Measurements from ENCODE around the gene IFITM2. TPM values are rescaled to one million over a fixed set of nuclear protein-coding genes. Genes with fewer than 3 reads are reported as not detected.
"Not testable (repeated sequence)": the region's sequence is repeated elsewhere in the genome, so short reads cannot be mapped to it uniquely, and the experiment has no call there.

The IFITM2 gene
- total and polyA plus RNA-seq, 2 donors: 305 to 467 TPM

GRCh38 chr11:317668-318404 is 10.2 kb downstream of the IFITM2 start:
- not testable (repeated sequence) for DNase-seq (ENCODE audit: low read depth in 6 of 9, low spot score in 9 of 9); H3K4me3 ChIP-seq (ENCODE audit: low read length in 2 of 2); H3K9me3 ChIP-seq (ENCODE audit: control insufficient read depth in 2 of 2, insufficient read depth in 1 of 2, low read length in 1 of 2); H3K36me3 ChIP-seq (ENCODE audit: control insufficient read depth in 2 of 2, insufficient read depth in 2 of 2, low read length in 1 of 2)
- 57% methylated on average over 17 of the region's 30 CpGs for WGBS
- peaks cover 26 to 52% of the 10 kb centered on the region in 2 donors for H3K4me1 ChIP-seq (ENCODE audit: control insufficient read depth in 2 of 2, insufficient read depth in 2 of 2, low read length in 2 of 2)
- peaks cover 4 to 32% of the 10 kb centered on the region in 2 donors for H3K27me3 ChIP-seq (ENCODE audit: control insufficient read depth in 2 of 2, insufficient read depth in 1 of 2, low read length in 1 of 2)
- peak overlapping the region in 1 of 2 donors; percentile 23 for H3K27ac ChIP-seq (ENCODE audit: low read depth in 1 of 2, low read length in 1 of 2)

- not testable (repeated sequence) for H3K9me3 ChIP-seq (ENCODE audit: control insufficient read depth in 2 of 2, insufficient read depth in 1 of 2, low read length in 1 of 2); H3K36me3 ChIP-seq (ENCODE audit: control insufficient read depth in 2 of 2, insufficient read depth in 2 of 2, low read length in 1 of 2); DNase-seq (ENCODE audit: low read depth in 6 of 9, low spot score in 9 of 9)
- Histone ChIP-seq H3K4me1 (ENCODE audit: control insufficient read depth in 2 of 2, insufficient read depth in 2 of 2, low read length in 2 of 2) (peaks cover 20 to 45% of the 10 kb centered on the region in 2 donors), H3K27me3 (ENCODE audit: control insufficient read depth in 2 of 2, insufficient read depth in 1 of 2, low read length in 1 of 2) (peaks cover 4 to 32% of the 10 kb centered on the region in 2 donors), H3K27ac (ENCODE audit: low read depth in 1 of 2, low read length in 1 of 2) (peak overlapping the region in 1 of 2 donors; percentile 77), H3K4me3 (ENCODE audit: low read length in 2 of 2) (peak overlapping the region; percentile 44)
- under 1% methylated on average over 16 of the region's 79 CpGs for whole genome bisulfite sequencing
These were observed 10.9 kb downstream of the IFITM2 start for GRCh38 chr11:318405-319120.

GRCh38 chr11:319121-319887 is 11.7 kb downstream of the IFITM2 start:
- Histone ChIP-seq H3K27me3 (ENCODE audit: control insufficient read depth in 2 of 2, insufficient read depth in 1 of 2, low read length in 1 of 2) (peaks cover 4 to 32% of the 10 kb centered on the region in 2 donors), H3K4me1 (ENCODE audit: control insufficient read depth in 2 of 2, insufficient read depth in 2 of 2, low read length in 2 of 2) (peaks cover 13 to 43% of the 10 kb centered on the region in 2 donors), H3K27ac (ENCODE audit: low read depth in 1 of 2, low read length in 1 of 2) (peak overlapping the region; percentile 41 to 65), H3K4me3 (ENCODE audit: low read length in 2 of 2) (peak overlapping the region; percentile 44)
- WGBS: 54% methylated on average over 19 of the region's 29 CpGs
- DNase-seq (ENCODE audit: low read depth in 6 of 9, low spot score in 9 of 9); H3K36me3 ChIP-seq (ENCODE audit: control insufficient read depth in 2 of 2, insufficient read depth in 2 of 2, low read length in 1 of 2); H3K9me3 ChIP-seq (ENCODE audit: control insufficient read depth in 2 of 2, insufficient read depth in 1 of 2, low read length in 1 of 2): not testable (repeated sequence)

- peaks cover 13 to 45% of the 10 kb centered on the region in 2 donors for H3K4me1 ChIP-seq (ENCODE audit: control insufficient read depth in 2 of 2, insufficient read depth in 2 of 2, low read length in 2 of 2)
- peaks cover 4 to 31% of the 10 kb centered on the region in 2 donors for H3K27me3 ChIP-seq (ENCODE audit: control insufficient read depth in 2 of 2, insufficient read depth in 1 of 2, low read length in 1 of 2)
- H3K4me3 ChIP-seq (ENCODE audit: low read length in 2 of 2): peak overlapping the region; percentile 44
- H3K27ac ChIP-seq (ENCODE audit: low read depth in 1 of 2, low read length in 1 of 2): peak overlapping the region in 1 of 2 donors; percentile 41
- H3K9me3 ChIP-seq (ENCODE audit: control insufficient read depth in 2 of 2, insufficient read depth in 1 of 2, low read length in 1 of 2); H3K36me3 ChIP-seq (ENCODE audit: control insufficient read depth in 2 of 2, insufficient read depth in 2 of 2, low read length in 1 of 2); DNase-seq (ENCODE audit: low read depth in 6 of 9, low spot score in 9 of 9): not testable (repeated sequence)
- WGBS: 43% methylated on average over 9 of the region's 10 CpGs
These were observed 12.3 kb downstream of the IFITM2 start for GRCh38 chr11:319888-320273.

GRCh38 chr11:324156-324555 is 16.5 kb downstream of the IFITM2 start:
- Histone ChIP-seq H3K9me3 (ENCODE audit: control insufficient read depth in 2 of 2, insufficient read depth in 1 of 2, low read length in 1 of 2) (peaks cover 0 to 4% of the 10 kb centered on the region in 2 donors), H3K27me3 (ENCODE audit: control insufficient read depth in 2 of 2, insufficient read depth in 1 of 2, low read length in 1 of 2) (peaks cover 0 to 2% of the 10 kb centered on the region in 2 donors), H3K4me1 (ENCODE audit: control insufficient read depth in 2 of 2, insufficient read depth in 2 of 2, low read length in 2 of 2) (peaks cover 16 to 51% of the 10 kb centered on the region in 2 donors), H3K36me3 (ENCODE audit: control insufficient read depth in 2 of 2, insufficient read depth in 2 of 2, low read length in 1 of 2) (peaks cover 0 to 2% of the 10 kb centered on the region in 2 donors), H3K27ac (ENCODE audit: low read depth in 1 of 2, low read length in 1 of 2) (peak overlapping the region in 1 of 2 donors; percentile 55), H3K4me3 (ENCODE audit: low read length in 2 of 2) (no peak overlapping the region)
- 88% methylated on average over 11 of the region's 11 CpGs for WGBS
- DNase-seq (ENCODE audit: low read depth in 6 of 9, low spot score in 9 of 9): peak in 1 of 9 donors; percentile 41

- peak in 1 of 9 donors; percentile 24 for DNase-seq (ENCODE audit: low read depth in 6 of 9, low spot score in 9 of 9)
- H3K4me3 ChIP-seq (ENCODE audit: low read length in 2 of 2); H3K9me3 ChIP-seq (ENCODE audit: control insufficient read depth in 2 of 2, insufficient read depth in 1 of 2, low read length in 1 of 2); H3K36me3 ChIP-seq (ENCODE audit: control insufficient read depth in 2 of 2, insufficient read depth in 2 of 2, low read length in 1 of 2); H3K27me3 ChIP-seq (ENCODE audit: control insufficient read depth in 2 of 2, insufficient read depth in 1 of 2, low read length in 1 of 2): not testable (repeated sequence)
- peak overlapping the region in 1 of 2 donors; percentile 55 for H3K27ac ChIP-seq (ENCODE audit: low read depth in 1 of 2, low read length in 1 of 2)
- peaks cover 17 to 53% of the 10 kb centered on the region in 2 donors for H3K4me1 ChIP-seq (ENCODE audit: control insufficient read depth in 2 of 2, insufficient read depth in 2 of 2, low read length in 2 of 2)
- 86% methylated on average over 30 of the region's 34 CpGs for WGBS
These were observed 17.2 kb downstream of the IFITM2 start for GRCh38 chr11:324593-325517.

GRCh38 chr11:325796-326591 is 18.4 kb downstream of the IFITM2 start:
- H3K9me3 ChIP-seq (ENCODE audit: control insufficient read depth in 2 of 2, insufficient read depth in 1 of 2, low read length in 1 of 2): peaks cover 0 to 19% of the 10 kb centered on the region in 2 donors
- WGBS: 88% methylated on average over 30 of the region's 30 CpGs
- H3K27ac ChIP-seq (ENCODE audit: low read depth in 1 of 2, low read length in 1 of 2): peak overlapping the region; percentile 91 to 94
- peaks cover 0 to 2% of the 10 kb centered on the region in 2 donors for H3K36me3 ChIP-seq (ENCODE audit: control insufficient read depth in 2 of 2, insufficient read depth in 2 of 2, low read length in 1 of 2)
- H3K4me3 ChIP-seq (ENCODE audit: low read length in 2 of 2): peak overlapping the region in 1 of 2 donors; percentile 35
- H3K4me1 ChIP-seq (ENCODE audit: control insufficient read depth in 2 of 2, insufficient read depth in 2 of 2, low read length in 2 of 2): peaks cover 27 to 61% of the 10 kb centered on the region in 2 donors
- H3K27me3 ChIP-seq (ENCODE audit: control insufficient read depth in 2 of 2, insufficient read depth in 1 of 2, low read length in 1 of 2): no peaks in the 10 kb centered on the region
- DNase-seq (ENCODE audit: low read depth in 6 of 9, low spot score in 9 of 9): peak in 1 of 9 donors; percentile 55

- peaks cover 0 to 19% of the 10 kb centered on the region in 2 donors for H3K9me3 ChIP-seq (ENCODE audit: control insufficient read depth in 2 of 2, insufficient read depth in 1 of 2, low read length in 1 of 2)
- H3K27ac ChIP-seq (ENCODE audit: low read depth in 1 of 2, low read length in 1 of 2): peak overlapping the region; percentile 91 to 94
- 57% methylated on average over 6 of the region's 6 CpGs for WGBS
- no peak for DNase-seq (ENCODE audit: low read depth in 6 of 9, low spot score in 9 of 9)
- no peaks in the 10 kb centered on the region for H3K27me3 ChIP-seq (ENCODE audit: control insufficient read depth in 2 of 2, insufficient read depth in 1 of 2, low read length in 1 of 2)
- peaks cover 32 to 66% of the 10 kb centered on the region in 2 donors for H3K4me1 ChIP-seq (ENCODE audit: control insufficient read depth in 2 of 2, insufficient read depth in 2 of 2, low read length in 2 of 2)
- H3K4me3 ChIP-seq (ENCODE audit: low read length in 2 of 2): peak overlapping the region in 1 of 2 donors; percentile 35
- H3K36me3 ChIP-seq (ENCODE audit: control insufficient read depth in 2 of 2, insufficient read depth in 2 of 2, low read length in 1 of 2): peaks cover 0 to 2% of the 10 kb centered on the region in 2 donors
These were observed 18.9 kb downstream of the IFITM2 start for GRCh38 chr11:326592-326841.

All from thymus (tissue), 11 donors.